HCT116 (cell line): ENCODE measurements around the gene TES. TPM values are rescaled to one million over a fixed set of nuclear protein-coding genes. Genes with fewer than 3 reads are reported as not detected.

Experiments used
- ATAC-seq: fragments of 200-7000 bp; cut with Tn5 transposase; 2 replicates; pipeline ENCODE4 v1.9.1; 2020; ENCODE audit warnings: mild to moderate bottlenecking, moderate library complexity
- BruUV-seq: library from RNA; stranded (reverse); fragments of 400-500 nt; replicated peaks from 2 replicates; lab custom pipeline; 2021; lab: Mats Ljungman, UMichigan
- CTCF ChIA-PET: fragments of 300-600 bp; sonication (Branson Sonifier 250); formaldehyde crosslinking; loops from one replicate; lab custom pipeline; 2021; ENCODE audit warnings: antibody characterized with exemption; lab: Charles Lee
- POLR2A ChIA-PET: fragments of 300-600, 350-600 bp; sonication (Branson Sonifier 250); formaldehyde crosslinking; loops from one replicate; lab custom pipeline; 2021; ENCODE audit warnings: antibody characterized with exemption; lab: Charles Lee
- RAD21 ChIA-PET, 2 experiments: fragments of 300-600 bp; sonication (Branson Sonifier 250); formaldehyde crosslinking; loops; one replicate each; lab custom pipeline; 2023; ENCODE audit warnings: low total read pairs in 2 of 2; ENCODE audit not compliant: uncharacterized antibody in 2 of 2, unreplicated experiment in 2 of 2, low non-redundant PET in 1 of 2; lab: Charles Lee
- DNase-seq: peaks from one replicate; pipeline ENCODE4 v3.0.0-alpha.2; 2010; ENCODE audit warnings: low read depth, low spot score
- H2AFZ ChIP-seq: fragments of 200-600 bp; shearing (Covaris generic), sonication (generic); 2 replicates; pipeline ENCODE4 v1.6.1; 2017; ENCODE audit warnings: low read depth, mixed run types, mixed read lengths, antibody characterized with exemption, low read length; ENCODE audit not compliant: poor library complexity, severe bottlenecking
- H3K27ac ChIP-seq: 2 replicates; pipeline ENCODE4 v1.5.1; 2012; ENCODE audit warnings: low read depth, low read length
- H3K27me3 ChIP-seq: fragments of 200-600 bp; sonication (generic); 2 replicates; pipeline ENCODE4 v1.6.1; 2016; ENCODE audit warnings: mixed run types, low read length, mixed read lengths; ENCODE audit not compliant: insufficient read depth
- H3K36me3 ChIP-seq, 2 experiments: fragments of 200-500 bp in 1 of 2; fragments of 200-600 bp in 1 of 2; sonication (Bioruptor generic) in 1 of 2; sonication (generic) in 1 of 2; 2 replicates each; pipeline versions ENCODE4 v1.5.1 to v1.6.1; 2014 to 2016; ENCODE audit warnings: low read length in 2 of 2, inconsistent platforms in 1 of 2, mixed read lengths in 1 of 2, mixed run types in 1 of 2; ENCODE audit not compliant: insufficient read depth in 2 of 2, control insufficient read depth in 1 of 2
- H3K4me1 ChIP-seq, 2 experiments: fragments of 200-600 bp in 1 of 2; sonication (generic) in 1 of 2; 2 replicates each; pipeline versions ENCODE4 v1.5.1 to v1.6.1; 2012 to 2017; ENCODE audit warnings: low read length in 2 of 2, inconsistent platforms in 1 of 2, mild to moderate bottlenecking in 1 of 2, mixed read lengths in 1 of 2, mixed run types in 1 of 2, moderate library complexity in 1 of 2; ENCODE audit not compliant: insufficient read depth in 2 of 2, control insufficient read depth in 1 of 2
- H3K4me2 ChIP-seq: fragments of 200-600 bp; sonication (generic); 2 replicates; pipeline ENCODE4 v1.6.1; 2017; ENCODE audit warnings: mixed run types, low read length, mixed read lengths
- H3K4me3 ChIP-seq, 2 experiments: fragments of 200-600 bp in 1 of 2; sonication (generic) in 1 of 2; replicated peaks in 1 of 2; 2 replicates each; pipeline ENCODE4 v1.5.1; 2011 to 2016; ENCODE audit warnings: low read length in 2 of 2, control low read depth in 1 of 2, low read depth in 1 of 2, mild to moderate bottlenecking in 1 of 2, mixed read lengths in 1 of 2, mixed run types in 1 of 2
- H3K79me2 ChIP-seq: fragments of 200-600 bp; sonication (generic); 2 replicates; pipeline ENCODE4 v1.6.1; 2017; ENCODE audit warnings: mild to moderate bottlenecking, mixed run types, low read length, moderate library complexity, mixed read lengths; ENCODE audit not compliant: insufficient read depth
- H3K9ac ChIP-seq: fragments of 200-600 bp; sonication (generic); 2 replicates; pipeline ENCODE4 v1.6.1; 2016; ENCODE audit warnings: low read length, mixed read lengths
- H3K9me2 ChIP-seq: fragments of 200-600 bp; sonication (generic), shearing (Covaris generic); 2 replicates; pipeline ENCODE4 v1.6.1; 2017; ENCODE audit warnings: mixed run types, mild to moderate bottlenecking, moderate library complexity; ENCODE audit not compliant: insufficient read depth
- H3K9me3 ChIP-seq, 2 experiments: fragments of 200-500 bp in 1 of 2; fragments of 200-600 bp in 1 of 2; sonication (Bioruptor generic) in 1 of 2; sonication (generic) in 1 of 2; 2 replicates each; pipeline ENCODE4 v1.6.1; 2014 to 2017; ENCODE audit warnings: low read length in 2 of 2, mixed read lengths in 2 of 2, inconsistent platforms in 1 of 2, low read depth in 1 of 2, mild to moderate bottlenecking in 1 of 2, mixed run types in 1 of 2, moderate library complexity in 1 of 2; ENCODE audit not compliant: control insufficient read depth in 1 of 2, insufficient read depth in 1 of 2
- H4K20me1 ChIP-seq: fragments of 200-600 bp; sonication (generic), shearing (Covaris generic); 2 replicates; pipeline ENCODE4 v1.6.1; 2017; ENCODE audit warnings: mixed run types, mild to moderate bottlenecking, moderate library complexity; ENCODE audit not compliant: insufficient read depth
- CEBPB ChIP-seq: IDR thresholded peaks from 2 replicates; pipeline ENCODE4 v1.6.1; 2012; ENCODE audit warnings: low read depth
- CTCF ChIP-seq, 3 experiments: fragments of 200-600 bp in 1 of 3; sonication (generic) in 1 of 3; IDR thresholded peaks in 2 of 3; conservative IDR thresholded peaks in 1 of 3; 2 replicates each; pipeline ENCODE4 v1.5.1; 2012 to 2017; ENCODE audit warnings: low read depth in 2 of 3, low read length in 2 of 3, antibody characterized with exemption in 1 of 3, borderline replicate concordance in 1 of 3, control low read depth in 1 of 3, mild to moderate bottlenecking in 1 of 3, mixed read lengths in 1 of 3, mixed run types in 1 of 3, moderate library complexity in 1 of 3; ENCODE audit not compliant: insufficient read depth in 1 of 3
- EGR1 ChIP-seq: IDR thresholded peaks from 2 replicates; pipeline ENCODE4 v1.6.1; 2012; ENCODE audit warnings: low read depth
- ELF1 ChIP-seq: IDR thresholded peaks from 2 replicates; pipeline ENCODE4 v1.6.1; 2012; ENCODE audit warnings: low read depth, borderline replicate concordance
- EZH2phosphoT487 ChIP-seq: fragments of 200-600 bp; IDR thresholded peaks from 2 replicates; pipeline ENCODE4 v1.6.1; 2018; ENCODE audit warnings: antibody characterized with exemption, borderline replicate concordance
- FOSL1 ChIP-seq: IDR thresholded peaks from 2 replicates; pipeline ENCODE4 v1.6.1; 2012; ENCODE audit warnings: low read depth
- JUND ChIP-seq: IDR thresholded peaks from 2 replicates; pipeline ENCODE4 v1.6.1; 2012
- POLR2AphosphoS5 ChIP-seq: IDR thresholded peaks from 2 replicates; pipeline ENCODE4 v1.6.1; 2011; ENCODE audit warnings: mild to moderate bottlenecking, low read depth, low read length, moderate library complexity
- RAD21 ChIP-seq: IDR thresholded peaks from 2 replicates; pipeline ENCODE4 v1.6.1; 2012; ENCODE audit warnings: low read depth, mild to moderate bottlenecking
- SIN3A ChIP-seq: IDR thresholded peaks from 2 replicates; pipeline ENCODE4 v1.6.1; 2012; ENCODE audit warnings: low read depth
- SP1 ChIP-seq: IDR thresholded peaks from 2 replicates; pipeline ENCODE4 v1.6.1; 2012; ENCODE audit warnings: low read depth
- SRF ChIP-seq: IDR thresholded peaks from 2 replicates; pipeline ENCODE4 v1.6.1; 2012; ENCODE audit warnings: low read depth
- TCF7L2 ChIP-seq: IDR thresholded peaks from 2 replicates; pipeline ENCODE4 v1.7.0; 2011; ENCODE audit warnings: borderline replicate concordance, inconsistent platforms; ENCODE audit not compliant: insufficient read depth, insufficient read length; ENCODE audit errors: extremely low read depth
- ZFX ChIP-seq: fragments of 450-650 bp; IDR thresholded peaks from 2 replicates; pipeline ENCODE4 v1.6.1; 2017
- ZNF274 ChIP-seq: fragments of 200-500 bp; sonication (Bioruptor generic); IDR thresholded peaks from 2 replicates; pipeline ENCODE4 v1.6.1; 2014; ENCODE audit warnings: mild to moderate bottlenecking, low read depth, low read length, inconsistent platforms
- intact Hi-C: fragments of 100-400 bp; cut with micrococcal nuclease; formaldehyde crosslinking; loops from 2 replicates; pipeline ENCODE4 v1.10.0; 2022
- total RNA-seq: library from RNA; stranded (reverse); gene quantifications from one replicate; pipeline ENCODE4 v1.2.1, GENCODE V29; 2021; ENCODE audit not compliant: unreplicated experiment

TES gene
- total RNA-seq, 1 experiment from 2014 or later: 129 TPM

DNA sequence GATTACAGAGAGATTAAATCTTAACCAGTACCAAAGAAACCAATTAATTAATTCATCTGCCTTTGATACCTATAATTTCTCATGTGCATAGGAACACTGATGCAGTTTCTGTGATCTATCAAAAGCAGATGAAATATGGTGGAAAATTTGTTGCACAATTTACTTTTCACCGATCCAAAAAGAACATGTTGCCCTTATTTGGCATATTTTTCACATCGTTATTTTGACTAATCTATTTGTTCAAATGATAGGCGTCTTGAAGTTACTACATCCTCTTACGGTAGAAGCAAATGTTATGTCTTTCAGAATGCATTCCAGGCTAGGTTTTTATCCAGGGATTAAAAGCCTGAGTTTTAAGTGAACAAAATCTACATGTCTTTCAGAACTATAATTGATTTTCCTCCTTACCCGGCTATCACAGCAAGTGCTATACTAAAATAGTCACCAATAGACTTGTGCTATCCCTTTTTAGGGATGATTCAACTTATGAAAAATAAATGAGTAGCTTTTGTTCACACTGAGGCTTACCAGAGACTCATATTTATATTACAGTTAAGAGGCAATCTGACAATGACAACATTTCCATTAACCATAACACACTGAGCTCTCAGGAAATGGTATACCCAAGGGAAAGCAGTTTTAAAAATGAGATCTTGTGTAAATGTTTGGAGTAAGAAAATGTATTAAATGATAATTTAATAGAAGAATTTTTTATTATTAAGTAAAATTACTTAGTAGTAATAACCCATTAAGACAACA, 16.8 kb upstream of the TES start:
- POLR2A ChIA-PET: no interaction called here
- CTCF ChIA-PET: no interaction called here
- Histone ChIP-seq H4K20me1 (no peaks in the 10 kb centered on the region), H3K27ac (no peak overlapping the region), H3K9ac (no peak overlapping the region), H2AFZ (peak overlapping the region; percentile 46), H3K9me3 (no peaks in the 10 kb centered on the region), H3K36me3 (no peaks in the 10 kb centered on the region), H3K4me2 (no peak overlapping the region), H3K9me2 (0 out of 2 replicates have a peak, but pooled peaks cover 3% of the 10 kb centered on the region), H3K27me3 (no peaks in the 10 kb centered on the region), H3K4me3 (no peak overlapping the region), H3K79me2 (no peaks in the 10 kb centered on the region), H3K4me1 (no peaks in the 10 kb centered on the region)
- ATAC-seq (no peak), DNase-seq (no peak)
- no peak for TF ChIP-seq EZH2phosphoT487
- no peak for TF ChIP-seq SIN3A
- TF ChIP-seq POLR2AphosphoS5: no peak
- TF ChIP-seq CEBPB: no peak
- no peak for TF ChIP-seq CTCF (IDR thresholded peaks at IDR 0.05 in 2 of 3, conservative IDR thresholded peaks at IDR 0.05 in 1 of 3; ENCODE audit: borderline replicate concordance in 1 of 3, insufficient read depth in 1 of 3, low read depth in 2 of 3, low read length in 2 of 3)
- no peak for TF ChIP-seq SP1
- TF ChIP-seq FOSL1: no peak
- no TSS peak for BruUV-seq
- intact Hi-C loops: no loop called here
- RAD21 ChIA-PET: no interaction called here

GRCh38 chr7:116194115-116194514, 16.2 kb upstream of the TES start:
- Histone ChIP-seq H3K9ac (no peak overlapping the region), H3K27me3 (no peaks in the 10 kb centered on the region), H3K4me2 (no peak overlapping the region), H3K79me2 (no peaks in the 10 kb centered on the region), H4K20me1 (no peaks in the 10 kb centered on the region), H3K27ac (no peak overlapping the region), H2AFZ (no peak overlapping the region), H3K9me3 (no peaks in the 10 kb centered on the region), H3K4me3 (no peak overlapping the region), H3K36me3 (no peaks in the 10 kb centered on the region), H3K4me1 (no peaks in the 10 kb centered on the region), H3K9me2 (0 out of 2 replicates have a peak, but pooled peaks cover 3% of the 10 kb centered on the region)
- DNase-seq: no peak
- BruUV-seq: no TSS peak
- no peak for ATAC-seq
- CTCF ChIA-PET: no interaction called here
- RAD21 ChIA-PET: no interaction called here
- POLR2A ChIA-PET: no interaction called here
- intact Hi-C loops: no loop called here
- TF ChIP-seq SIN3A: no peak
- TF ChIP-seq JUND: no peak
- no peak for TF ChIP-seq RAD21
- TF ChIP-seq SRF: no peak
- TF ChIP-seq CEBPB: no peak
- no peak for TF ChIP-seq ELF1
- no peak for TF ChIP-seq FOSL1
- no peak for TF ChIP-seq SP1
- TF ChIP-seq ZFX: no peak
- no peak for TF ChIP-seq POLR2AphosphoS5
- TF ChIP-seq ZNF274: no peak
- no peak for TF ChIP-seq EGR1
- TF ChIP-seq TCF7L2: no peak
- no peak for TF ChIP-seq CTCF (IDR thresholded peaks at IDR 0.05 in 2 of 3, conservative IDR thresholded peaks at IDR 0.05 in 1 of 3; ENCODE audit: borderline replicate concordance in 1 of 3, insufficient read depth in 1 of 3, low read depth in 2 of 3, low read length in 2 of 3)
